ENCODE measurements around the gene PCBP3.
"Not testable (repeated sequence)": the region's sequence is repeated elsewhere in the genome, so short reads cannot be mapped to it uniquely, and the experiment has no call there.

PCBP3 gene

DNA sequence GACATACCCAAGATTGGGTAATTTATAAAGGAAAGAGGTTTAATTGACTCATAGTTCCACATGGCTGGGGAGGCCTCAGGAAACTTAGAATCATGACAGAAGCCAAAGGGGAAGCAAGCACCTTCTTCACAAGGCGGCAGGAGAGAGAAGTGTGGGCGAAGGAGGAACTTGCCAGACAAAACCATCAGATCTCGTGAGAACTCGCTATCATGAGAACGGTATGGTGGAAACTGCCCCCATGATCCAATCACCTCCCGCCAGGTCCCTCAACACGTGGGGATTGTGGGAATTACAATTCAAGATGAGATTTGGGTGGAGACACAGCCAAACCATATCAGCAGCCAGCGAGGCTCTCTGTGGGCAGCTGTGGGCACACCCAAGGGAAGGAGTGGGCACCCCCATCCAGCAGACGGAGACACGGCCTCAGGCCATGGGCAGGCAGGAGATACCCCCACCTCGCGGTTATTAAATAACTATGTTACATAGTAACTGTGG lies 189.3 kb downstream of the PCBP3 start:
- H3K27ac ChIP-seq (ENCODE audit: low read depth, low read length); H3K27me3 ChIP-seq (ENCODE audit: control insufficient read depth in 1 of 2, insufficient read depth in 2 of 2, low read length in 2 of 2); H3K9ac ChIP-seq (ENCODE audit: low read depth in 1 of 2, low read length in 2 of 2); H3K36me3 ChIP-seq (ENCODE audit: control insufficient read depth in 1 of 2, insufficient read depth in 2 of 2, low read length in 2 of 2); H3K4me3 ChIP-seq (ENCODE audit: low read depth in 1 of 2, low read length in 2 of 2); H3K9me3 ChIP-seq (ENCODE audit: control insufficient read depth in 1 of 2, low read length in 2 of 2): not testable (repeated sequence)
- H3K4me1 ChIP-seq (ENCODE audit: control insufficient read depth in 1 of 2, insufficient read depth in 2 of 2, low read length in 2 of 2) = peaks cover 9 to 14% of the 10 kb centered on the region in 2 donors

DNA sequence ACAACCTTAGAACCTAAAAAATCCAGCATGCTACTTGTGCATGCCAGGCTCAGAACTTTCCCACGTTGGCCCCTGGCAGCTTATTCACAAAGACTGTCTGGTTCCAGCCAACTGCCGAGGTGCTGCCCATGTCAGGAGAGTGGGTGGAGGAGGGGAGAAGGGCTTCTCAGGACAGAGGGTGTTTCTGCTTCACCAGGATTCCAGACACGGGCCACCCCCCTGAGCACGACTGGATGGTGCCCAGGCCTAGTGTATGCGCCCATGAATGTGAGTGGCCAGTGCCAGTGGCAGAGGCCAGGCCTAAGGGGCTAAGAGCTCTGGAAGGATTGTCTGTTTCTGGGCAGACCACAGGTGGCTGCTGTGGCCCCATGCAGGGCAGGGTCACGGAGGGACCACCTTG lies 189.9 kb downstream of the PCBP3 start:
- Histone ChIP-seq H3K4me1 (ENCODE audit: control insufficient read depth in 1 of 2, insufficient read depth in 2 of 2, low read length in 2 of 2) (peaks cover 9 to 14% of the 10 kb centered on the region in 2 donors), H3K4me3 (ENCODE audit: low read depth in 1 of 2, low read length in 2 of 2) (no peak overlapping the region), H3K27ac (ENCODE audit: low read depth, low read length) (no peak overlapping the region), H3K36me3 (ENCODE audit: control insufficient read depth in 1 of 2, insufficient read depth in 2 of 2, low read length in 2 of 2) (no peaks in the 10 kb centered on the region), H3K9me3 (ENCODE audit: control insufficient read depth in 1 of 2, low read length in 2 of 2) (no peaks in the 10 kb centered on the region), H3K9ac (ENCODE audit: low read depth in 1 of 2, low read length in 2 of 2) (no peak overlapping the region), H3K27me3 (ENCODE audit: control insufficient read depth in 1 of 2, insufficient read depth in 2 of 2, low read length in 2 of 2) (no peaks in the 10 kb centered on the region)

DNA sequence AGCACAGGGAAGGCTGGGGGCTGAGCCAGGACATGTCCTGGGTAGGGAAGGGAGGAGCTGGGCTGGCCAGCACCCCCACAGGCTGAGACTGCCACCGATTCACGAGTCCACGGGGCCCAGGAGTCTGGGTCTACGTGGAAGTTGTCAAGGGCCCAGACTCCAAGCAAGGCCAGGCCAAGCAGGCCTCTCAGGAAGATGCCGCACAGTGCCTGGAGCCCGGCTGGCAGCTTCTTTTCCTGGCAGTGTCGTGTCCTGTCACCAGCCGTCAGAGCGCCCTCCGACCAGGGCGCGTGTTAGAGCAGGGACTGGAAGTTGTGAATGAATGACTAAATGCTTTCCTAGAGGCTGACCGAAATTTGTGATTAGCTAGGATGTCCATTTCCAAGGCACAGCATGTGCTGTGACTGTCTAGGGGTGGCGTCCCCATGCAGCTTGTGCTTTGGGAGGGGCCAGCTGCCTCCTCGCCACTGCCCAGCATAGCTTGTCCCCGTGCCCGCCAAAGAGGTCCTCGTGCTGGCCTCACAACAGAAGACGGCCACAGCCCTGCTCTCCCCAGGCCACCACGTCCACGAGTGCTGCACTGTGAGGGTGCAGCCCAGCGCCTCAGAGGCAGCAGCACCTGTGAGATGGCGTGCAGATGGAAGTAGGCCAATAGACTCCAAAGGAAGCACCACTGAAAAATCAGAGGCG lies 190.6 kb downstream of the PCBP3 start:
- Histone ChIP-seq H3K27me3 (ENCODE audit: control insufficient read depth in 1 of 2, insufficient read depth in 2 of 2, low read length in 2 of 2) (no peaks in the 10 kb centered on the region), H3K9me3 (ENCODE audit: control insufficient read depth in 1 of 2, low read length in 2 of 2) (no peaks in the 10 kb centered on the region), H3K4me1 (ENCODE audit: control insufficient read depth in 1 of 2, insufficient read depth in 2 of 2, low read length in 2 of 2) (peaks cover 9 to 14% of the 10 kb centered on the region in 2 donors), H3K9ac (ENCODE audit: low read depth in 1 of 2, low read length in 2 of 2) (no peak overlapping the region), H3K36me3 (ENCODE audit: control insufficient read depth in 1 of 2, insufficient read depth in 2 of 2, low read length in 2 of 2) (no peaks in the 10 kb centered on the region), H3K4me3 (ENCODE audit: low read depth in 1 of 2, low read length in 2 of 2) (no peak overlapping the region), H3K27ac (ENCODE audit: low read depth, low read length) (no peak overlapping the region)

DNA sequence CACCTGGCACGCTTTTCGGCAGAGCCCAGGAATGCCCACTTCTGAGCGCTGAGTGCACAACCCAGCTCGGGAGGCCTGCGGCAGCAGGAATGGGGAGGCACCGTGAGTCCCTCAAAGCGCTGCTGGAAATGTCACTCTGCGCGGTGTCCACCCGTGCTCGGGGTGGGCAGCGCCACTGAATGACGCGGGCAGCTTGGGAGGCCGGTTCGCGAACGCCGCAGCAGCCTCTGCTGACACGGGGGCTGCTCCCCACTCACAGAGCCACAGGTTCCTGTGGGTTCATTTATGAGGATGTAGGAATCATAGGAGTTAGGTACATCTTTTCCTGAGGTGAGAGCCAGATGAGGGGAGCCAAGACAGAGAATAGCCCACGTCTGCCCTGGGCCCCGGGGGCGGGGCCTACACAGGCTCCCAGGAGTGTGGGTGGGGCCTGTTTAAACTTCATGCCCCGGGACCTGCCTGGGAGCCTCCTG lies 191.3 kb downstream of the PCBP3 start:
- Histone ChIP-seq H3K9me3 (ENCODE audit: control insufficient read depth in 1 of 2, low read length in 2 of 2) (no peaks in the 10 kb centered on the region), H3K27me3 (ENCODE audit: control insufficient read depth in 1 of 2, insufficient read depth in 2 of 2, low read length in 2 of 2) (no peaks in the 10 kb centered on the region), H3K4me1 (ENCODE audit: control insufficient read depth in 1 of 2, insufficient read depth in 2 of 2, low read length in 2 of 2) (peaks cover 9 to 14% of the 10 kb centered on the region in 2 donors), H3K9ac (ENCODE audit: low read depth in 1 of 2, low read length in 2 of 2) (no peak overlapping the region), H3K4me3 (ENCODE audit: low read depth in 1 of 2, low read length in 2 of 2) (no peak overlapping the region), H3K27ac (ENCODE audit: low read depth, low read length) (no peak overlapping the region), H3K36me3 (ENCODE audit: control insufficient read depth in 1 of 2, insufficient read depth in 2 of 2, low read length in 2 of 2) (no peaks in the 10 kb centered on the region)

DNA sequence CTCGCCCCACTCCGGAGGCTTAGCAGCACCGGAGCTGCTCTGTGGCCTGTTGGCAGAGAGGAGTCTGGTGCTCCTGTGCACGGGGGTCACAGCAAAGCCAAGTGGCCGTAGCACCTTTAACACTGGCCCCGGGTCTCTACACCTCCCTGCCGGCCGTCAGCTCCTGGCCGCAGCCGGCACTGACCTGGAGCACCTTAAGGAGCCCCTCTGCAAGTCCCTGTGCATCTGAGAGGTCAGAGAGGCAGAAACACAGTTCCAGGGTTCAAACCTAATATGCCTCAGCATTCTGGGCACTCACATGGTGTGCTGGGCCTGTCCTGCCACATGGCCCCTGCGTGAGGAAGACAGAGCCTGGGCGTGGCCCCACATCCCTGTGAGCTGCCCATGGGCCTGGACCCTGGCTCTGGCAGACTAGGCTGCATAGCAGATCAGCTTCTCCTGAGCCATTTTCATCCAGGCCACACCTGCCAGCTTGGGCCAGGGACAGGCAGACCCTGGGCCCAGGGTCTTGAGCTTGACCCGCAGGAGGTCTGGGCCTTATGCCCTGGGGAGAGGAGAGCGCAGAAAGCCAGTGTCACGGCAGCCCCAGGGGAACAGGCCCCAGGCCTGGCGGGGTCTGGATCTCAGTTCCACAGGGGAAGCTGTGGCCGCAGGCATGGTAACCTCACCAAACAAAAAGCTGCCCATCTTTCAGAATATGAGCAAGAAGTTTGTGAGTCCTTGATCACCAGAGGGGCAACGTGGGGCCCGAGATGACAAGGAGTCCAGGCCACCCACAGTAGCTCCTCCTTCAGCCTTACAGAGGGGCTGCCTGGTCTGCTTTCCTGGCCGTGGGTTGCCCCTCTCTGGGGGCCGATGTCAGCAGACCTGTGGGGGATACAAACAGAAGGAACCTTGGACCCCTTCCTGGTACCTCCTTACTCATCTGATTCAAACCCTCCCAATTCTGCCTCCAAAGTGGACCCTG lies 192.1 kb downstream of the PCBP3 start:
- Histone ChIP-seq H3K27ac (ENCODE audit: low read depth, low read length) (no peak overlapping the region), H3K9ac (ENCODE audit: low read depth in 1 of 2, low read length in 2 of 2) (no peak overlapping the region), H3K36me3 (ENCODE audit: control insufficient read depth in 1 of 2, insufficient read depth in 2 of 2, low read length in 2 of 2) (no peaks in the 10 kb centered on the region), H3K4me1 (ENCODE audit: control insufficient read depth in 1 of 2, insufficient read depth in 2 of 2, low read length in 2 of 2) (peaks cover 3 to 7% of the 10 kb centered on the region in 2 donors), H3K9me3 (ENCODE audit: control insufficient read depth in 1 of 2, low read length in 2 of 2) (peaks cover 0 to under 1% of the 10 kb centered on the region in 2 donors), H3K27me3 (ENCODE audit: control insufficient read depth in 1 of 2, insufficient read depth in 2 of 2, low read length in 2 of 2) (no peaks in the 10 kb centered on the region), H3K4me3 (ENCODE audit: low read depth in 1 of 2, low read length in 2 of 2) (no peak overlapping the region)

DNA sequence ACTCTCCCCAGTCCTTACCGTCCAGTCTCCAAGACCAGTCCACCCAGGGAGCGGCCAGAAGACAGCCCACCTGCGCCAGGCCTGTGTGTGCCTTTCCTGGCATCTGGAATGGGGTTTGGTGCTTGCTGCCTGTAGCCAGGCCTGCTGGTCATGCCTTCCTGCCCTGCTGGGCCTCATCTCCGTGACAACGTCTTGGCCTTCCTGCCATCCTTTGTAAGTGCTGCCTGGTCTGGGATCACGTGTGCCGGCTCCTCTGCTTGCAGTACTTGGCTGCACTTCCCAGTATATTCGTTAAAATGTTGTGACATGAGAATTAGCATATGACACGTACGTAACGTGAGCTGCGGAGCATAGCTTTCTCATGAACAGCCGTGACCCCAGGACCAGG lies 192.7 kb downstream of the PCBP3 start:
- H3K9me3 ChIP-seq (ENCODE audit: control insufficient read depth in 1 of 2, low read length in 2 of 2) = peaks cover 6 to 8% of the 10 kb centered on the region in 2 donors
- H3K4me1 ChIP-seq (ENCODE audit: control insufficient read depth in 1 of 2, insufficient read depth in 2 of 2, low read length in 2 of 2) = peaks cover 0 to under 1% of the 10 kb centered on the region in 2 donors
- no peak overlapping the region for H3K27ac ChIP-seq (ENCODE audit: low read depth, low read length)
- H3K36me3 ChIP-seq (ENCODE audit: control insufficient read depth in 1 of 2, insufficient read depth in 2 of 2, low read length in 2 of 2) = no peaks in the 10 kb centered on the region
- no peak overlapping the region for H3K4me3 ChIP-seq (ENCODE audit: low read depth in 1 of 2, low read length in 2 of 2)
- H3K27me3 ChIP-seq (ENCODE audit: control insufficient read depth in 1 of 2, insufficient read depth in 2 of 2, low read length in 2 of 2) = no peaks in the 10 kb centered on the region
- no peak overlapping the region for H3K9ac ChIP-seq (ENCODE audit: low read depth in 1 of 2, low read length in 2 of 2)

DNA sequence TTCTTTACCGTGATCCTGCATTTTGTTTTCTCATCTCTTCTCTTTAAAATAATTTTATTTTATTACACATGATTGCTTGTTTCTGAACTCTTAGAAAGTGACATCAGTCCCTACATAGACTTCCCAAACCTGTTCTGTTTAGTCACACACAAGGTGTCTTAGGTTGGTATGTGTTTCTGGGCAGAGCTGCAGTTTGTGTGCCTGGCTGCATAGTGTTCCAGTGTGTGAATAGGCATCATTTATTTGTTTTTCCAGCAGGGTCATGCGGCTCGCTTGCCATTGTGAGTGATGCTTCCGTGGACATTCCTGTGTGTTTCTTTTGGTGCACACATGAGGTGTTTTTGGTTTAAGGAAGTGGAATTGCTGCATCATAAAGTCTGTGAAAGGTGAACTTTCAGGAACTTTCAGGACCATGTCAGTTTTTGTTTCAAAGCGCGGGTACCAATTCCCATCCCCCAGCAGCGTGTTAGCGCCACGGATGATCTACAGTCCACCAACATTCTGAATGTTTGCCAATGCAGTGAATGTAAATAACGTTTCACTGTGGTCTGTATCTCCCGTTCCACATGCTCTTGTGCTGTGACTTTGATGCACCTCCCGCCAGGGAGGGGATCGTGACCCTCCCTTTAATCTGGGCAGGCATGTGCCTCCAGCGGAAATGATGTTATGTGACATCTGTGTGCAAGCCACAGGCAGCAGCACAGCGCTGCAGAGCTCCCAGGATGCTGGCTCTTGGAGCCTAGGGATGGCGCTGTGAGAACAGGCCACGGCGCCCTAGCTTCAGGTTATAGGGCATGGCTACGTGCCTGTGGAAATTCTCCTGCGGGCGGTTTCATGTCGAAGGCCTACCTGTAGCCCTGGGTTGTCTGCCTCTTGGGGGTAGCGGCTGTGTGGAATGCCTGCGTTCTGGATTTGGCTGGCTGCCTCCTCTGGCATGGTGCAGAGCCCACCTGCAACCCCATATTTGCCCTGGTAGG lies 193.5 kb downstream of the PCBP3 start:
- H3K27me3 ChIP-seq (ENCODE audit: control insufficient read depth in 1 of 2, insufficient read depth in 2 of 2, low read length in 2 of 2) = no peaks in the 10 kb centered on the region
- no peak overlapping the region for H3K4me3 ChIP-seq (ENCODE audit: low read depth in 1 of 2, low read length in 2 of 2)
- peaks cover 6 to 13% of the 10 kb centered on the region in 2 donors for H3K9me3 ChIP-seq (ENCODE audit: control insufficient read depth in 1 of 2, low read length in 2 of 2)
- H3K9ac ChIP-seq (ENCODE audit: low read depth in 1 of 2, low read length in 2 of 2) = no peak overlapping the region
- H3K36me3 ChIP-seq (ENCODE audit: control insufficient read depth in 1 of 2, insufficient read depth in 2 of 2, low read length in 2 of 2) = no peaks in the 10 kb centered on the region
- H3K27ac ChIP-seq (ENCODE audit: low read depth, low read length) = no peak overlapping the region
- no peaks in the 10 kb centered on the region for H3K4me1 ChIP-seq (ENCODE audit: control insufficient read depth in 1 of 2, insufficient read depth in 2 of 2, low read length in 2 of 2)

DNA sequence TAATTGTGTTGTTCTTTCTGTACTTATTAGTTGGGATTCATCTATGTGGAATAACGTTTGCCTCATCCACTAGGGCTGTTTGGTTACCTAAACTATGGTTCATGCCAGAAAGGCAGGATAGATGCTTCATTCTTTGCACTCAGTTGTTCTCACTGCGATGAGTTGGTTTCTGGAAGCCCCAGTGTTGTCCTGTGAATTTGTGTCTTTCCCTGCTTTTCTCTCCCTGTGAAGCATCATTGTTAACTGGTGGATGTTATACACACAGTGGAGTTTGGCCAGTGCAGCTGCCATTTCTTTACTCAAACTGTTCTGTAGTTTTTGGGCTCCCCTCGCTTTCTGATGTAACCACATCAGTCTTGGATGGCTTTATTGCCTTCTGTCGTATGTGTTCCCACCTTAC lies 194.4 kb downstream of the PCBP3 start:
- no peak overlapping the region for H3K9ac ChIP-seq (ENCODE audit: low read depth in 1 of 2, low read length in 2 of 2)
- H3K4me1 ChIP-seq (ENCODE audit: control insufficient read depth in 1 of 2, insufficient read depth in 2 of 2, low read length in 2 of 2) = no peaks in the 10 kb centered on the region
- no peaks in the 10 kb centered on the region for H3K27me3 ChIP-seq (ENCODE audit: control insufficient read depth in 1 of 2, insufficient read depth in 2 of 2, low read length in 2 of 2)
- no peaks in the 10 kb centered on the region for H3K36me3 ChIP-seq (ENCODE audit: control insufficient read depth in 1 of 2, insufficient read depth in 2 of 2, low read length in 2 of 2)
- peaks cover 6 to 13% of the 10 kb centered on the region in 2 donors for H3K9me3 ChIP-seq (ENCODE audit: control insufficient read depth in 1 of 2, low read length in 2 of 2)
- no peak overlapping the region for H3K27ac ChIP-seq (ENCODE audit: low read depth, low read length)
- no peak overlapping the region for H3K4me3 ChIP-seq (ENCODE audit: low read depth in 1 of 2, low read length in 2 of 2)

DNA sequence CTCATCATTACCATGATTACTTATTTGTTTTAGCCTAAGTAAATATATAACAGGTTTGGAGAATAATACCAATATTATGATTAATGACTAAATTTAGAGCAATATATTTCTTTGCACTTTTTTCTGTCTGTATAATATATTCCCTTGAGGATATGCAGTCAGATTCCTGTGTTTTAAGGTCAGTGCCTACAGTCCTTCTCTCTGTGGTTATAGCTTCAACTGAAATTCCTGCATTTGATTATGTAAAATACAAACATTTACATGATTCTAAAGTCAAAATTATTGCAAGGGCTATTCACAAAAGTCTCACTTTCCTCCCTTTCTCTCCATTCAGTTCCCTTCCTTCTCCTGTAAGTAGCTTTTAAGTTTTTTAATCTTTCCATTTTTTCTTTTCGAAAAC lies 195.1 kb downstream of the PCBP3 start:
- Histone ChIP-seq H3K4me3 (ENCODE audit: low read depth in 1 of 2, low read length in 2 of 2) (no peak overlapping the region), H3K9ac (ENCODE audit: low read depth in 1 of 2, low read length in 2 of 2) (no peak overlapping the region), H3K27me3 (ENCODE audit: control insufficient read depth in 1 of 2, insufficient read depth in 2 of 2, low read length in 2 of 2) (no peaks in the 10 kb centered on the region), H3K27ac (ENCODE audit: low read depth, low read length) (no peak overlapping the region), H3K36me3 (ENCODE audit: control insufficient read depth in 1 of 2, insufficient read depth in 2 of 2, low read length in 2 of 2) (no peaks in the 10 kb centered on the region), H3K9me3 (ENCODE audit: control insufficient read depth in 1 of 2, low read length in 2 of 2) (peaks cover 6 to 13% of the 10 kb centered on the region in 2 donors), H3K4me1 (ENCODE audit: control insufficient read depth in 1 of 2, insufficient read depth in 2 of 2, low read length in 2 of 2) (no peaks in the 10 kb centered on the region)

Measured in duodenal mucosa (tissue), 2 donors.